ENCODE measurements around the gene EFTUD2.

The EFTUD2 gene

GRCh38 chr17:44892250-44892649, 7.0 kb downstream of the EFTUD2 start:
- Mint-ChIP-seq H3K4me3 (no peak overlapping the region), H3K27me3 (no peaks in the 10 kb centered on the region), H3K27ac (peak overlapping the region; percentile 20), H3K4me1 (ENCODE audit: low read depth) (peaks cover 31% of the 10 kb centered on the region), H3K36me3 (ENCODE audit: low read depth) (peaks cover 54% of the 10 kb centered on the region), H3K9me3 (no peaks in the 10 kb centered on the region)
- DNase-seq: no peak

GRCh38 chr17:44889003-44889402, 10.2 kb downstream of the EFTUD2 start:
- H3K9me3 Mint-ChIP-seq: no peaks in the 10 kb centered on the region
- no peaks in the 10 kb centered on the region for H3K27me3 Mint-ChIP-seq
- DNase-seq: no peak
- peaks cover 58% of the 10 kb centered on the region for H3K36me3 Mint-ChIP-seq (ENCODE audit: low read depth)
- H3K4me1 Mint-ChIP-seq (ENCODE audit: low read depth): peaks cover 22% of the 10 kb centered on the region
- no peak overlapping the region for H3K4me3 Mint-ChIP-seq
- no peak overlapping the region for H3K27ac Mint-ChIP-seq

- H3K4me3 Mint-ChIP-seq: no peak overlapping the region
- DNase-seq: no peak
- H3K9me3 Mint-ChIP-seq: no peaks in the 10 kb centered on the region
- H3K4me1 Mint-ChIP-seq (ENCODE audit: low read depth): peaks cover 20% of the 10 kb centered on the region
- peaks cover 59% of the 10 kb centered on the region for H3K36me3 Mint-ChIP-seq (ENCODE audit: low read depth)
- no peak overlapping the region for H3K27ac Mint-ChIP-seq
- no peaks in the 10 kb centered on the region for H3K27me3 Mint-ChIP-seq
Observed at GRCh38 chr17:44887971-44888954, 11.0 kb downstream of the EFTUD2 start.

- peaks cover 61% of the 10 kb centered on the region for H3K36me3 Mint-ChIP-seq (ENCODE audit: low read depth)
- no peaks in the 10 kb centered on the region for H3K9me3 Mint-ChIP-seq
- no peak for DNase-seq
- H3K4me1 Mint-ChIP-seq (ENCODE audit: low read depth): peaks cover 18% of the 10 kb centered on the region
- no peak overlapping the region for H3K4me3 Mint-ChIP-seq
- H3K27me3 Mint-ChIP-seq: no peaks in the 10 kb centered on the region
- H3K27ac Mint-ChIP-seq: no peak overlapping the region
Observed at GRCh38 chr17:44887016-44887415, 12.2 kb downstream of the EFTUD2 start.

GRCh38 chr17:44884941-44885340, 14.3 kb downstream of the EFTUD2 start:
- no peak overlapping the region for H3K4me3 Mint-ChIP-seq
- H3K4me1 Mint-ChIP-seq (ENCODE audit: low read depth): peaks cover 8% of the 10 kb centered on the region
- no peaks in the 10 kb centered on the region for H3K27me3 Mint-ChIP-seq
- no peak overlapping the region for H3K27ac Mint-ChIP-seq
- no peaks in the 10 kb centered on the region for H3K9me3 Mint-ChIP-seq
- DNase-seq: no peak
- peaks cover 68% of the 10 kb centered on the region for H3K36me3 Mint-ChIP-seq (ENCODE audit: low read depth)

GRCh38 chr17:44881145-44881544, 18.1 kb downstream of the EFTUD2 start:
- H3K36me3 Mint-ChIP-seq (ENCODE audit: low read depth): peaks cover 92% of the 10 kb centered on the region
- H3K9me3 Mint-ChIP-seq: no peaks in the 10 kb centered on the region
- H3K4me1 Mint-ChIP-seq (ENCODE audit: low read depth): no peaks in the 10 kb centered on the region
- H3K4me3 Mint-ChIP-seq: no peak overlapping the region
- no peak overlapping the region for H3K27ac Mint-ChIP-seq
- no peaks in the 10 kb centered on the region for H3K27me3 Mint-ChIP-seq
- no peak for DNase-seq

- Mint-ChIP-seq H3K4me3 (no peak overlapping the region), H3K27me3 (no peaks in the 10 kb centered on the region), H3K9me3 (no peaks in the 10 kb centered on the region), H3K4me1 (ENCODE audit: low read depth) (no peaks in the 10 kb centered on the region), H3K36me3 (ENCODE audit: low read depth) (peaks cover 92% of the 10 kb centered on the region), H3K27ac (no peak overlapping the region)
- DNase-seq: no peak
Observed at GRCh38 chr17:44880062-44880461, 19.2 kb downstream of the EFTUD2 start.

GRCh38 chr17:44879376-44879775, 19.9 kb downstream of the EFTUD2 start:
- H3K27ac Mint-ChIP-seq: peak overlapping the region; percentile 19
- no peaks in the 10 kb centered on the region for H3K9me3 Mint-ChIP-seq
- peaks cover 91% of the 10 kb centered on the region for H3K36me3 Mint-ChIP-seq (ENCODE audit: low read depth)
- no peak overlapping the region for H3K4me3 Mint-ChIP-seq
- H3K4me1 Mint-ChIP-seq (ENCODE audit: low read depth): no peaks in the 10 kb centered on the region
- no peaks in the 10 kb centered on the region for H3K27me3 Mint-ChIP-seq
- DNase-seq: no peak

GRCh38 chr17:44878627-44879221, 20.5 kb downstream of the EFTUD2 start:
- no peak overlapping the region for H3K27ac Mint-ChIP-seq
- DNase-seq: no peak
- H3K27me3 Mint-ChIP-seq: no peaks in the 10 kb centered on the region
- no peaks in the 10 kb centered on the region for H3K9me3 Mint-ChIP-seq
- H3K4me3 Mint-ChIP-seq: no peak overlapping the region
- peaks cover 93% of the 10 kb centered on the region for H3K36me3 Mint-ChIP-seq (ENCODE audit: low read depth)
- no peaks in the 10 kb centered on the region for H3K4me1 Mint-ChIP-seq (ENCODE audit: low read depth)

- H3K36me3 Mint-ChIP-seq (ENCODE audit: low read depth): peaks cover 92% of the 10 kb centered on the region
- no peaks in the 10 kb centered on the region for H3K27me3 Mint-ChIP-seq
- no peaks in the 10 kb centered on the region for H3K4me1 Mint-ChIP-seq (ENCODE audit: low read depth)
- H3K27ac Mint-ChIP-seq: no peak overlapping the region
- DNase-seq: no peak
- H3K4me3 Mint-ChIP-seq: no peak overlapping the region
- H3K9me3 Mint-ChIP-seq: no peaks in the 10 kb centered on the region
Observed at GRCh38 chr17:44877121-44877520, 22.1 kb downstream of the EFTUD2 start.

GRCh38 chr17:44875761-44876160, 23.5 kb downstream of the EFTUD2 start:
- no peak overlapping the region for H3K27ac Mint-ChIP-seq
- no peak for DNase-seq
- no peaks in the 10 kb centered on the region for H3K9me3 Mint-ChIP-seq
- no peak overlapping the region for H3K4me3 Mint-ChIP-seq
- no peaks in the 10 kb centered on the region for H3K4me1 Mint-ChIP-seq (ENCODE audit: low read depth)
- no peaks in the 10 kb centered on the region for H3K27me3 Mint-ChIP-seq
- peaks cover 90% of the 10 kb centered on the region for H3K36me3 Mint-ChIP-seq (ENCODE audit: low read depth)

GRCh38 chr17:44872131-44872768, 27.0 kb downstream of the EFTUD2 start:
- Mint-ChIP-seq H3K9me3 (no peaks in the 10 kb centered on the region), H3K4me3 (no peak overlapping the region), H3K27me3 (no peaks in the 10 kb centered on the region), H3K27ac (no peak overlapping the region), H3K36me3 (ENCODE audit: low read depth) (peaks cover 88% of the 10 kb centered on the region), H3K4me1 (ENCODE audit: low read depth) (no peaks in the 10 kb centered on the region)
- DNase-seq: no peak

GRCh38 chr17:44871556-44871955, 27.7 kb downstream of the EFTUD2 start:
- Mint-ChIP-seq H3K27me3 (no peaks in the 10 kb centered on the region), H3K9me3 (no peaks in the 10 kb centered on the region), H3K4me1 (ENCODE audit: low read depth) (no peaks in the 10 kb centered on the region), H3K27ac (no peak overlapping the region), H3K4me3 (no peak overlapping the region), H3K36me3 (ENCODE audit: low read depth) (peaks cover 90% of the 10 kb centered on the region)
- DNase-seq: no peak

GRCh38 chr17:44867841-44868240, 31.4 kb downstream of the EFTUD2 start:
- H3K4me1 Mint-ChIP-seq (ENCODE audit: low read depth): no peaks in the 10 kb centered on the region
- H3K9me3 Mint-ChIP-seq: no peaks in the 10 kb centered on the region
- no peaks in the 10 kb centered on the region for H3K27me3 Mint-ChIP-seq
- H3K36me3 Mint-ChIP-seq (ENCODE audit: low read depth): peaks cover 96% of the 10 kb centered on the region
- H3K27ac Mint-ChIP-seq: no peak overlapping the region
- DNase-seq: no peak
- no peak overlapping the region for H3K4me3 Mint-ChIP-seq

- H3K36me3 Mint-ChIP-seq (ENCODE audit: low read depth): peaks cover 97% of the 10 kb centered on the region
Observed at GRCh38 chr17:44865931-44866330, 33.3 kb downstream of the EFTUD2 start.

More at GRCh38 chr17:44865931-44866330, 33.3 kb downstream of the EFTUD2 start:
- Mint-ChIP-seq H3K27me3 (no peaks in the 10 kb centered on the region), H3K27ac (peak overlapping the region; percentile 28), H3K4me1 (ENCODE audit: low read depth) (no peaks in the 10 kb centered on the region), H3K9me3 (no peaks in the 10 kb centered on the region), H3K4me3 (no peak overlapping the region)
- no peak for DNase-seq
